HG03442 (cell line): ENCODE measurements around the gene ZFAND6.

Experiments used
- ATAC-seq: cut with Tn5 transposase; IDR thresholded peaks from one replicate; pipeline ENCODE4 v1.9.1; 2021; ENCODE audit warnings: mild to moderate bottlenecking, moderate library complexity; ENCODE audit not compliant: unreplicated experiment

Gene ZFAND6

DNA sequence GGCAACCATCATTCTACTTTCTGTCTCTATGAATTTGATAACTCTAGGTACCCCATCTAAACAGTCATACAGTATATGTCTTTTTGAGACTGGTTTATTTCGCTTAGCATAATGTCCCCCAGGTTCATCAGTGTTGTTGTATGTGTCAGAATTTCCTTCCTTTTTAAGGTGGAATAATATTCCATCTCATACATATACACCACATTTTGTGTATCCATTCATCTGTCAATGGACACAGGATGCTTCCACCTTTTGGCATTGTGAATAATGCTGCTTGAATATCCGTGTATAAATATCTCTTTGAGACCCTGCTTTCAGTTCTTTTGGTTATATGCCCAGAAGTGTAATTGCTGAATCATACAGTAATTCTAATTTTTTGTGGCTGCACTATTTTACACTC is 10.4 kb upstream of the ZFAND6 start:
- ATAC-seq = no peak

DNA sequence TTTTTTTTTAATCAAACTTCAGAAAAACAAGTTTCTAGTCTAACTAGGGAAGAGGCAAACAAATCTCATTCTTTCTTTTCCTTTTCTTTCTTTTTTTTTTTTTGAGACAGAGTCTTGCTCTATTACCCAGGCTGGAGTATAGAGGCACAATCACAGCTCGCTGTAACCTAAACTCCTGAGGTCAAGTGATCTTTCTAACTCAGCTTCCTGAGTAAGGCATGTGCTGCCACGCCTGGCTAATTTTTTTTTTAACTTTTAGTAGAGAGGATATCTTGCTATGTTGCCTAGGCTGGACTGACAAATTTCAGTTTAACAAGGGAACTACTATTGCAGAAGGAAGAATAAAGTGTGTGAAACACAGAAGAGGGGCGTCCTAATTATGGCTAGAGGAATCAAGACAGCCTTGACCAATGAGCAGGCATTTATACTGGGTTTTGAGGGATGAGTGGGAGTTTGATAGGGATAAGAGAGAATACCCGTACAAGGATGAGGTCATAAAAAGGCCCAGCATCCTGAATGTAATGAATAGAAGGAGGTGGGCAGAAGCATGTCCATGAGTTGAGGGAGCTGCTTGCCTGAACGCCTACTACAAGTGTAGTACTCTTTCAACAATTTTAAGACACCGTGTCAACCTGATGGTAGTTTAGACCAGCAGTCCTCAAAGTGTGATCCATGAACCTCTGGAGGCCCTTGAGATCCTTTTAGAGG is 6.7 kb upstream of the ZFAND6 start:
- ATAC-seq = no peak

DNA sequence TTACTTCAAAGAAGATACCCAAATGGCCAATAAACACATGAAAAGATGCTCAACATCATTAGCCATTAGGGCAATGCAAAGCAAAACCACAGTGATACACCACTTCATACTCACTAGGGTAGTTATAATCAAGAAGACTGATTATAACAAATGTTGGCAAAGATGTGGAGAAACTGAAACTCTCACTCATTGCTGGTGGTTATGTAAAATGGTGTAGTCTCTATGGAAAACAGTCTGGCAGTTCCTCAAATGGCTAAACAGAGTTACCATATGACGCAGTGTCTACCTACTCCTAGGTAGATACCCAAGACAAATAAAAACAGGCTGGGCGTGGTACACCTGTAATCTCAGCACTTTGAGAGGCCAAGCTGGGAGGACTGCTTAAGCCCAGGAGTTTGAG is 3.5 kb upstream of the ZFAND6 start:
- no peak for ATAC-seq

DNA sequence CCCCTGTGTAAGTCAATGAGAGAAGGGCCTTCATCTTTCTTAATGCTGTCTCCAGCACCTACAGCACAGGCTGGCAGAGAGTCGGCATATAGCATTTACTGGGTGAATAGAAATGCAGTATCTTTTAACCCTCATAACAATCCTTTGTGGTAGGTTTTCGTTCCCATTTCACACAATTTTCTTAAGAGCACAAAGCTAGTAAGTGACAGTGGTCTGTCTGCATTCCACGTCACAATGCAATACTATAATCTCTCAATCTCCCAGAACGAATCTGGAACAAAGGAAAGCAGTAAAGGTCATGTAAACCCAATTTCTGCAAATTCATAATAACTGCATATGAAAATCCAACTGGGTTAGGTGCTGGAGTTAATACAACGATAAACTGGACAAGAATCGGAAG is 1.4 kb upstream of the ZFAND6 start:
- no peak for ATAC-seq

DNA sequence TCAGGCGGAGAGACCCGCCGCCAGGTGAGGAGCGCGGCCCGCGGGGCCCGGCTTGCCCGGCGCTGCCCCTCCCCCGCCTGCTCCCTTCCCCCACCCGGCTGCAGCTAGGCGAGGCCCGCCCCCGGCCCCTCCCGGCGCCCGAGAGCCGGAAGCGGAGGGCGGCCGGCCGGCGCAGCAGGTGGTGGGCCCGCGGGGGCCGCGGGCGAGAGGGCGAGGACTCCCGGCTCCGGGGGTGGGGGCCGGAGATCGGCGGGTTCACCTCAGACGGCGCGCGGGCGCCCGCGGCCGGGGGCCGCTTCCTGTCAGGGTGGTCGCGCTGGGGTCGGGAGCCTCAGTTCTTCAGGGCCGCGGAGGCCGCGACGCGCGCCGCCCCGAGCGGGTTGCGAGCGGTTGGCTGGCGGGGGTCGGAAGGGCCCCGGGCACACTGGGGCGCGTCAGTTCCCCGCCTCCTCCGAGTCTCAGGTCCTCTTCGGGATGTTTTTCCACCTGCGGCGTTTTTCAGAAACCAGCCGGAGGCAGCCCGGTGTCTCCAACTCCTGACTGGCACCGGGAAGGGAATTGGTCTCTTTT is 395 bp downstream of the ZFAND6 start:
- peak; percentile 48 for ATAC-seq

DNA sequence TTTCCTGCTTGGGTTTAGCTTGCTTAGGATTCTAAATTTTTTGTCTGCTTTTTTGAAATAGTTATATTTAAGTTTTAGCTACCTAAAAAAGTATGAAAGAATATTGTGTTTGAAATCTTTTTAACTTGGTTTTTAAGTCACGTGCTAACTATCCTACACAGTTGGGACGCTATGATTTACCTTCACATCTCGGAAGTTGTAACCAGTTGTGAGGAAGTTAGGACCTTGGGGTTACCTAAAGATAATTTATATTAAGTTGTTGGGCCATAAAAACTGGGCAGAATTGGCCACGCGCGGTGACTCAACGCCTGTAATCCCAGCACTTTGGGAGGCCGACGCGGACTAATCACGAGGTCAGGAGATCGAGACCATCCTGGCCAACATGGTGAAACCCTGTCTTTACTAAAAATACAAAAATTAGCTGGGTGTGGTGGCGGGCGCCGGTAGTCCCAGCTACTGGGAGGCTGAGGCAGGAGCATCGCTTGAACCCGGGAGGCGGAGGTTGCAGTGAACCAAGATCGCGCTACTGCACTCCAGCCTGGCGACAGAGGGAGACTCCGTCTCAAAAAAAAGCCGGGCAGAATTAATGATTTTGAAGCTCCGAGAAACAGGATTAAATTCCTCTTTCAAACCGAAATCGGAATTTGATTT is 1.0 kb downstream of the ZFAND6 start:
- no peak for ATAC-seq

DNA sequence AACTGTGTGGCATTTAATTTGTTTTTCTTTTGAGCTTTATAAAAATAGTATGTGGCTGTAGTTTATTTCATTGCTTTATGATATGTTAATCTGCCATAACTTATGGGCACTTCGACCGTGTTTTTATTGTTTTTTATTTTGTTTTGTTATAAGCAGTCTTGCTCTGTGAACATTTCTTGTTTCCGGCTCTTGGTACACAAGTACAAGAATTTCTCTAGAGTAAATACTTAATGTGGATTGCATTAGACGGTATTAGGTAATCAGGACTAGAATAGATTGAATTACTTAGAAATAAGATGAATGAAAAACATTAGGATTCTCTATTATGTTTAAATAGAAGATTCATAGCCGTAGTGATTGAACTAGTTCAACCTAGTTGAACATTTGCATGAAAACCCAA is 2.1 kb downstream of the ZFAND6 start:
- ATAC-seq = no peak

DNA sequence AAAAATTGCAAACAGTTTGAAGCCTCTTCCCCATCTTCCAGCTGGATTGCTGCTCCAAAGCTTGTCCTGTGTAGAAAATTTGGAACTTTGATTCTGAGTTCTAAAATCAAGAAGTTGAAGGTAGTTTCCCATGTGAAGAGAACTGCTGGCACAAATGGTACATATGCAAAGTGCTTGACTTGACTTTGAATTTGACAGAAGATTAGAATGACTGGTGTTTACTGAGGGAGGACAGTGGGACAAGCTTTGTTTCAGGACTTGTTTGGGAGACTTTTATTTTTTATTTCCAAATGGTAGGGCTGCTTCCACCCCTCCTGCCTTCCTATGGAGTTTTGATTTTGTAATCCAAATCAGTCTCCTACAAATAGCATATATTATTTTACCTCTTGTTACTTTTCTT is 7.4 kb downstream of the ZFAND6 start:
- ATAC-seq = no peak

DNA sequence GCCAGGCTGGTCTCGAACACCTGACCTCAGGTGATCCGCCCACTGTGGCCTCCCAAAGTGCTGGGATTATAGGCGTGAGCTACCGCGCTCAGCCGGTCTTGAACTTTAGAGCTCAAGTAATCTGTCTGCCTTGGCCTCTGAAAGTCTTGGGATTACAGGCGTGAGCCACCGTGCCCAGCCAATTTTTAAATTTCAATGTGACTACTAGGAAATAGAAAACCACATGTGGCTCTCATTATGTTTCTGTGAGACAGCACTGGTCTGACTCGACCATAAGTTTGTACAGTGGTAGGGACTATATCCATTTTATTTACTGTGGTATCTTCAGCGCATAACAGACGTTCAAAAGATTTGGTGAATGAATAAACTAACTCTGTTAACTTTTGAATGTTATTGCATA is 9.1 kb downstream of the ZFAND6 start:
- no peak for ATAC-seq

DNA sequence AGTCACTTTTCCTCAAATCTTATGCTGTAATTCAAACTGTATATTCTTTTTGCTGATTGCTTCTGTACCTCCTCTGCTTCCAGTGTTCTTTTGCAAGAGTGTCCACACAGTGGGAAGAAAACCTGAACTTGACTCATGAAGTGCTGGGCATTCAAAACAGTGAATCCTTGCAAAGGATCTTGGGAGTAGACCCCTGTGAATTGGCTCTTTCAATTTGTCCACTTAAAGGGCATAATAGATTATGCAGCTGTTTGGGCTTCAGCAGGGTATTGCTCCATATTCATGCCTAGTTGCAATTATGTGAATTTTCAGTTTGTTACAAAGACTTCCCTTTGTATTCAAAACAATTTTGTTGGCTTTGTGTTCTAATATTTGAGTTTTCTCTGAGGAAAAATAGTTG is 11.4 kb downstream of the ZFAND6 start:
- no peak for ATAC-seq

DNA sequence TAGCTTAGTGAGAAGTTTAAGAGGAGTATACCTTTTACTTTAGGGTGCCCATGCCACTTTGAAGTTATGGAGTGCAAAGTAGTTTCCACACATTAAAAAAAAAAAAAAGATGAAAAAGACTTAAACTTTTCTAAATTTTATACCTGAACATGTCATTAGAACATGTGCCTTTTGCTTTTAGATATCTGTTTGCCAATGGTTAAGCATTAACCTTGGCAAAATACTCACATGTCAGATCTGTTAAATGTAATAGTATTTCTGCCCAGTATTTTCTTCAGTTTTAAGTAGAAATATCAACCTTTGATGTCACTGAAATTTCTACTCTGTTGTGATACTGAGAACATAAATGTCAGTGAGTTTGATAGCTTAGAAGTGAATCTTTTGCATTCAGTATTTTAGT is 12.2 kb downstream of the ZFAND6 start:
- ATAC-seq = no peak

DNA sequence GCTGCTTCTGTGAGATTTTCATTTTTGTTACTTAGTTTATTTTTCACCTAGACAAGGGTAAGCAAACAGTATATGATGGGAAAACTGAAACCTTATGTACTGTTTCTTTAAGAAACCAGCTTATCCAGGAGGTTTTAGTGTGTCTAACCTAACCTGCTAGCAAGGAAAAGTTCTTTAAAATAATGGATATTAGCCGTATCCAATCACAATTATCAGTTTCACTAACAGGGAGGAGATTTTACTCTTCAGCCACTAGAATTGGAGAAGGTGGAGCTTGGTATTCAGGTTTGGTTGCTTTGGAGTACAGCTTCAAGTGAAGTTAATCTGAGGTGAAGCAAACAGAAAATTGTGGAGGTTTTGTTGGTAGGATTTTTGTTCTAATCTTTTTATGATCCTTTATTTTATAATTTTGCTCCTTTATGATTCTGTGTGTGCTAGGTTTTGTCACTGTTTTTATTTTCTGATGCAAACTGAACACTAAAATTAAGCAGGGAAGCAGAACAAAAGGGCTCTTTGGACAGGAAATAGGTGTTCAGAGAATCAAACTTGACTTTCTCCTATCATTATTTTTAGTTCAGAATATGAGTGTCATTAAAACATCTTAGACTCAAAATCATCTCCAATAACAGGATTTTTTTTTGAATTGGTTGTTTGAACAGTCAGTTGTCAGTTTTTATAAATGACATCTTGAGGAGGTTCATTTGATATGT is 13.0 kb downstream of the ZFAND6 start:
- ATAC-seq = peak; percentile 83

DNA sequence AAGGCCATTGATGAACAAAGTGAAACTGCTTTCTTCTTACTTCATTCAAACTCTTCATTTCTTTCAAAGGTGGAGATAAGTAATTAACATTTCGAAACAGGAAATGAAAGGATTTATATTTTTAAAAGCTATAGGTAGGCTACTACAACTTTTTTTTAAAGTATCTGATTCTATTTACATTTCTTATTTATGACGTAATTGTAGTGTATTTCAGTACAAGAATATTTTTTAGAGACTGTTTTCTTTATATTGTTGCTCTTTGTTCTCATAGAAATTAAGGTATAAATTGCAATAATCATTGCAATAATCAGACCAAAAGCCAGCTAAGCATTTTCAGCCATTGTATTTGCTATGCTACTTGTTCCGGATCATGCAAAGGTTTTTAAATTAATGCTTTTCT is 13.7 kb downstream of the ZFAND6 start:
- ATAC-seq = no peak

DNA sequence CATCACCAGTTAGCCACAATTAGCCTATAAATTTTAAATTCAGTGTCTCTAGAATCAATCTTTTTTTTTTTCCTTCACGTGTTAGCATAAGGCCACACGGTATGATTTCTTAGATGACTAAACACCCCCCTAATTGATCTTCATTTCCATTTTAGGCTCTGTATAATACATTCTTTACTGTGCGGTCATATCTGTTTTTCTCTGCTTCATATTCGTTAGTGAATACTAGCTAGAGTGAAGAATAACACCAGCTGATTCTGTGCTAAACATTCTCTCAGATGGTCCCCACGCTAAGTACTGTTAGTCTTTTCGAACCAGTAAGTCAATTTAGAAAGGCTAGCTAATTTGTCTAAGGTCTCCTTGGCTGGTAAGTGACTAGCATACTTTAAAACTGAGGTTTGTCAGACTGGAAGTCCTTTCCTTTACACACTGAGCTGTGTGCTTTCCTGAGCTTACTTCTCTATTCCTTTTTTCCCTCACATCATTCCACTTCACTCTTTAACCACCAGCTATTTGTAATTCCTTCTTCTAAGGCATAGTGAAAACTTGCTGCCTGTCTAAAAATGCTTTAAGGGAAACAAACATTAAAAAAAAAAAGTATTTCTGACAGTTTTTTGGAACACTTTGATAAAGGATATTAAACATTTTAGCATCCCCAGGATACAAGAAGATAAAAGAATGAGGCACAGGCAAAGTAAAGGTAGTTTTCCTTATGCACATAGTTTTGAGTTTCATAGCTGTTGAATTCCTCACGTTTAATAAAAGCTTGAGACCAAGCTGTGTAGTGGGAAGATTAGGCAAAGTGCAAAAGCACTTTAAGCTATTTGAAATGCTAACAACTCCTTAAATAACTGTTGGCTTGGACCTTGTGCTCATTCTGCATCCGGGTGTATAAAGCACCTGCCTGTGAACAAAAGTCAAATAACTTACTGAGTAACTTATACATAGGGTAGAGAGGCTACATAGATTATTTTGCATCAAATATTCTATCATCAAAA is 17.1 kb downstream of the ZFAND6 start:
- ATAC-seq = no peak

DNA sequence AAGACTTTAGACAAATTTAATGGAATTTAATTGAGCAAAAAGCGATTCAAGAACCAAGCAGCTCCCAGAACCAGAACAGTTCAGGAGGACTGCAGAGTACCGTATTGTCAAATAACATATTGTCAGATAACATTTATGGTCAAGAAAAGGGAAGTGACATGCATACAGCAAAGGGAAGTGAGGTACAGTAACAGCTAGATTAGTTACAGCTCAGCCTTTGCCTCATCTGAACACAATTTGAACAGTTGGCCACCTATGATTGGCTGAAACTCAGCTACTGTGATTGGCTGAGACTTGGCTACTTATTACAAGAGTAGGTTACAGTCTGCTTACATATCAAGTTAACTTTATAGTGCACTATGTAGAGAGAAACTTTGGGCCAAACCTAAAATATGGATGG is 21.9 kb downstream of the ZFAND6 start:
- ATAC-seq = no peak

DNA sequence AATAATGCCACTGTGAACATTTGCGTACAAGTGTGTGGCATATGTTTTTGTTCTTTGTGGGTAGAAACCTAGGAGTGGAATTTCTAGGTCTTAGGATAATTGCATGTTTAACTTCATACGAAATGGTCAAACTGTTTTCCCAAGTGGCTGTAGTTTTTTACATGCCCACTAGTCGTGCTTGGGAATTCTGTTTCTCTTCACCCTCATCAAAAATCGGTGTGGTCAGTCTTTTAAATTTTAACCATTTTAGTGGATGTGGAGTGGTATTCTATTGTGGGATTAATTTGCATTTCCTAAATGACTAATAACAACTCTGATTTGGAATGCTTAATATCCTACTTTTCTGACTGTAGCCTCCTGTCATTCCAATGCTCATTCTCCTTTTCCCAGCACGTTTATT is 27.6 kb downstream of the ZFAND6 start:
- no peak for ATAC-seq

DNA sequence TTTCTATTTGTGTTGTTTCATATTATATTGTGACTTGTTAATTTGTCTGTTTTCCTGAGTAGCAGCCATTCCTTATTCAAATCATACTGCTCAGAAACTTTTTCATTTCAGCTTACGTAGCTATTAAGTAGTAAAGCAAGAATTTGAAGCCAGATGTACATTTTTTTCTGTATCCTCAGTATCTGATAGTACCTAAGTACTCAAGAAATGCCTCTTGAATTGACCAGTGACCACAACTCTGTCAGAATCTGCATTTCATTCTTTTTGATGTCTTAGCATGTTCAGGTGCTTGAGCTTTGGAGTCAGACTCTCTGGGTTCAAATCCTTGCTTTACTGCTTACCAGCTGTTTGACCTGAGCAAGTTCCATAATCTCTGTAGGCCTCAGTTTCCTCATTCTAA is 30.6 kb downstream of the ZFAND6 start:
- ATAC-seq = no peak

DNA sequence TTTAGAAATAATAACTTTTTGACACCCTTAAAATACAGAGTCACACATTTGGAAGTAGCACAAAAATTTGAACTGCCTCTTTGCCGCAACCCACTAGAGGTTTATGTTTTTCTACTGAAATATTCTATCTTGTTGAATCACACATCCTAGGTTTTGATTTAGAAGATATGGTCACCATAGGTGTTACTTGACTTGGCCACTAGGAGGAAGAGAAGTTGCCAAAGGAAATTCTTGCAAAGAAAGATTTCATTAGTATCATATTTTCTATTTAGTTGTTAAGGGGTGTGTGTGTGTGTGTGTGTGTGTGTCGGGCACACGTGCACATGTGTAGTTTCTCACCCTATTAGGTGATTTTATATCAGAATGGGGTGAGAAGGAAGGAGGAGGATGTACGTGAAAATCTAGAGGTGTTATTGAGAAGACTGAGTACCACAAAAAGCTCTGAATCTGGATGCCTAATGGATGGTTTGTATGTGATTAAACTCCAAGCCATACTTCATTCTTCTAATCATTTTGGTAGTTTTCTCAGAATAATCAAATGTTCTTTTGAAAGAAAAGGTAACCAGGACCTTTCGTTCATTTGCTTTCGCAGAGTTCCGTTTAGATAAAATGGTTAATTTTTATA is 31.5 kb downstream of the ZFAND6 start:
- ATAC-seq = no peak

DNA sequence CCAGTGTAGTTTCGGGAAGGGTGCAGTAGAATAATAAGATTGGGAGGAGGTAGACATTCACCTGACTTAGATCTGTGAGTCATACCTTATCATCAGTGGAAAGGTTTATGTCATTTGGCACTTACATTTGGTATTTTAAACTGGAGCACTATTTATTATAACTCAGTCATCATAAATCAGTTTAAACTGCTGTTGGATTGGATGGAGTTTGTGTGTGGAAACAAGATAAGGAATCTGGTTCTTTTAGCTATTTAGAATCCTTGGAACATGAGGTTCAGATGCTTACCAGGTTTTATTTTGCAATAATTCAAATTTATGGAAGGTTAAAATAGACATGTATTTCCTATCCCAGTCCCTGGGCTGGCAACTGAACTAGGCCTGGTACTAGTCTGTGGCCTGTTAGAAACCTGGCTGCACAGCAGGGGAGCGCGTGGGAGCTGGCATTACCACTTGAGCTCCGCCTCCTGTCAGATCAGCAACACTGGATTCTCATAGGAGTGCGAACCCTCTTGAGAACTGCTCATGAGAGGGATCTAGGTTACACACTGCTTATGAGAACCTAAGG is 34.5 kb downstream of the ZFAND6 start:
- no peak for ATAC-seq

DNA sequence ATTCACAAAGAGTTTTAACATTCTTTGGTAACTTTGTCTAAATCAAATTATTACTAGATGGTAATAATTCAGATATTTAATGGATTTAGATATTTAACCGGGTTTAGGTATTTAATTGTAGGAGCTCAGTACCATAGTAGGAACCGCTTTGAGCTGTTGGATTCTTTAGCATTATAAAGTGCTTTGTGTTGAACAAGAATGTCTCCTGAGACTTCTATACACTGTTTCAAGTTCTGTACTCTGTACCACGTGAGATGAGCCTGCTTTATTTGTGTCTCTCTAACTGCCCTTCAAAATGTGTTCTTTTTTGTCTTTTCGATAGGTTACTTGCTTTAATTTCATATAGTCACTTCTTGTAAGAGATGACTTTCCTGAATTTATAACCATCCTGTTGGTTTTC is 36.0 kb downstream of the ZFAND6 start:
- ATAC-seq = no peak
